Inferior parietal cortex (tissue), 1 donor: ENCODE measurements around the gene FUT1.
"Not testable (repeated sequence)": the region's sequence is repeated elsewhere in the genome, so short reads cannot be mapped to it uniquely, and the experiment has no call there.

Source experiments
- DNase-seq: peaks from one replicate; pipeline ENCODE4 v3.0.0-alpha.2; 2016; ENCODE audit errors: extremely low spot score

The FUT1 gene

DNA sequence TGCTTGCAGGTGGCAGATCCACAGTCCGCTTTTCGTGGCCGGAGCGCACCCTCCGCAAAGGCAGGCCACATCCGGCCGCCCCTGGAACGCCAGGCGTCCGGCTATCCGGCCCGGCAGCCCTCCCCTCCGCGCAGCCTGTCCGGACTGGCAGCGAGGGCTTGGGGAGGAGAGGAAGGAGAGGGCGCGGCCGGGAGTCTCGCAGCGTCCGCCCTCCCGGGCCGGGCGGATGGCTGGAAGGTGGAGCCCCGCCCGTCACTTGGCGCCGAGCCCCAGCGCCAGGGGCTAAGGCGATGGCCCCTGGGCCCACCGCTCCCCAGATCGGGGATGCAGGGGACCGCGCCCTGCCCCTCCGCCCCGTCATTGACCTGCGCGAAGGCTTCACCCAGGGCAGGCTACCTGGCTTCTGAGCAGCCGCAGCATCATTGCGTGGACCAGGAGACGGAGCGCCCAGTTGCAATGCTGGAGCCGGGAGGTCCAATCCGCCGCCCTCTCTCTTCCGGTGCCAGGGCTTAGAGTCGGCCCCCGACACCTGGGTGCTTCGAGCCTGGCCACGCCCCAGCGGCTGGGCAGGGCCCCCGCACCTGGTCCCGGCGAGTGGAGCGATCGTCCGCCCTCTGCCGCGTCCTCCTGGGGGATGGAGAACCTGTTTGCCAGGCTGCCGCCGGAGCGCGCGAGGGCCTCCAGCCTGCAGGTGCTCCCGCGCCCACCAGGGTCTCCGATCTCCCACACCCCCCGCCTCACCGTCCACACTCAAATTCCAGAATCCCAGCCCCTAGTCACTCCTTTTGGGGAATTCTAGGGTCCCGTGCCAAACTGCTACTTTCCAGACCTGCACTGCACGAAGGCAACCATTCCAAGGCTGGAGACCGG lies at the start of gene FUT1:
FUT1 (minus strand) TSS at position 146 of the 870 bp plus-strand sequence. CDS start 1,360 bp downstream, outside the sequence.
- DNase-seq: no peak

DNA sequence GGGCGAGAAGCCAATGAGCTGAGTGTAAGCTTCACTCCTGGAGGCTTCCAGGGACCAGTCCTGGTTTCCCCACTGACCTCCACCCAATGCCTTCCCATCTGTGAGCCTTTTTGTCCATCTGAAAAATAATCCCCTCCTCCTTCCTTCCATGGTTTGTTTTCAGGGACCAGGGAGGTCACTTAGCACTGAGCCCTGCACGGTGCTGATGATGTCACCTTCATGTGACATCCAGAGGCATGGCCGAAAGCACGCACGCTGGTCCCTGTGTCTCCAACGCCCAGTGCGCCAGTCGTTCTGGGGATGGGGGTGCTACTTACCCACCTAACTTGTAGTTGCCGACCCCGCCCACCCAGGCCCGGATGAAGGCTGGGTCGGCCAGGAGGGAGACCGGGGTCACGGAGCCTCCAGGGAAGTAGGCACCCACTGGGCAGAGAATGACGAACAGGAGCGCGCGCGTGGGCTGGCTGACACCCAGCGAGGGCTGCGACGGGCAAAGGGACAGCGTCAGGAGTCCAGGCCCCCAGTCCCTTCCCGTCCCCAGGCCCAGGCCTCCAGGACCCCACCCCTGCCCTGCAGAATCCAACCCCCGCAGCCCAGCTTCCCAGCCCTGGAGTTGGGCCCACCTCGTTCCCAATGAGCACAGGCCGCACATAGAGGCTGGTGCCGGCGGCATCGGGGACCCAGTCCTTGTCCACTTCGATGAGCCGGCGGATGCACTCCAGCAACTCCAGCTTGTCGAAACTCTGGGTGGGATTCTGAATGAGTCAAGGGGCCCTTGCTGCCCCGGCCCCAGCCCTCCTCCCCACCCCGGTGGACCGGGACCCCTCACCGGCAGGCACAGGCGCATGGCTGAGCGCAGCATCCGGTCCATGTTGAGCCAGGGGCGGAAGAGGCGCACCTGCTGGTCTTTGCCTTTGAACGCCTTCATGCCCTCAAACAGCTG lies 47.2 kb upstream of the FUT1 start:
- DNase-seq: no peak

DNA sequence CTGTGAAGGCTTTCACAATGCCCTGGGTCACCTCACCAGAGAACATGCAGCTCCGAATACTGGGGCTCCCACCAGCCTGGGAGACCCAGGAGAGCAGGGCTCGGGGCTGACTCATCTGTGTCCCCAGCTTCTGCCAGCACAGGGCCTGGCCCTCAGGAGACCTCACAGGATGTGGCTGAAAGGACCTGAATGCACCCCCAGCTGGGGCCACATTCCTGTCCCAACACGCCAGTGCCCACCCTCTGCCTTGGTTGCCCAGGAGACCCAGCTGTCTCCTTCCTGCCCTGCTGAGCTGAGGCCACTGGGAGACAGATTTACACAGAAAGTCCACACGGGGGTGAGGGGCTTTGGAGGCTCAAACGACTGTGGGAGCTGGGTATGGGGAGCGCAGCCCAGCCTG lies 46.5 kb upstream of the FUT1 start:
- DNase-seq: no peak

DNA sequence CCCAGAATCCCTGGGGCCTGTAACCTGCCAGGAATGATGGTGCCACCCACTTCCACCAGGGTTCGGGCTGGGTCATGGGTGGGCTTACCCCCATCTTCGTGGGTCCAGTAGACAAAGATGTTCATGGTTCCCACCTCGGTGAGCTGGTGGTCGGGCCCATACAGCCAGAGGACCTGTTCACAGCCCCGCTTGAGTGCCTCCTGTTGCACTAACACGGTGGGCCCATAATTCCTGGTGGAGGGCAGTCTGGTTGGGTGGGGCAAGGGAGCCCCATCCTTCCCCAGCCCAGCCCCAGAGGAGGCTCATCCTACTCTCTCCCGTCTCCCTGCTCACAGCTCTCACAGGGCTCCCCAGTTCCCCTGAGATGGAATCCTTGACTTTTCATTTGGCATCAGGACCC lies 44.7 kb upstream of the FUT1 start:
- DNase-seq: no peak

DNA sequence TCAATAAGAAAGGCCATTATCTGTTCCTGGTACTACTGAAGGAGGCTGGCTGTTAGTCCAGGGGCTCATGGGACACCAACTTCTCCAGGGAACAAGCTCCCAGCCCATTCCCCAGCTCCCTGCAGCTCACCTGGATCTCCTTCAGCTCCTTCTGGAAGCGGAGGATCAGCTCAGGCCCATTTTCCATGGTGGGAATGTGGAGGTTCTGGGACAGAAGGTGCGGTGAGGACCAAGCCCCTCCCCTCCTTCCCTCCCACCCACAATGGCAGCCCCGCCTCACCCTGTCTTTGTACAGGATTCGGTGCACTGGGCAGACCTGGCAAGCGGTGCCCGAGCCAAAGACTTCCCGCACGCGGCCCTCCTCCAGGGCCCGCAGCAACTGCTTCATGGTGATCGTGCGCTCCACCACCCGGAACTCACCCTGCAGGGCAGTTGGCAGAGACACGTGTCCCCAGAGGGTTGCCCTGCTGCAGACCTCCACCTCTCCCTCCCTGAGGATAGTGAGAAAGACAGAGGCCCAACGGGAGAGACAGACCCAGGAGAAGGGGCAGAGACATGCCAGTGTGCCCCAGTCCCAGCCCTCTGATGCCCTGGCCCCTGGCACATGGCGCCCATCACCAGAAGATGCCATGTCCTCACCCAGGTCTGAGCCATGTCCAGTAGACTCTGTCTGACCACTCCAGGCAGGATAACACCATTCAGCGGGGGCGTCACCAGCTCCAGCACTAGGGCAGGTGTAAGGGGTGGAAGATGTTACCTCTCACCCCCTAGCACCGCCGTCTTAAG lies 44.0 kb upstream of the FUT1 start:
- no peak for DNase-seq

DNA sequence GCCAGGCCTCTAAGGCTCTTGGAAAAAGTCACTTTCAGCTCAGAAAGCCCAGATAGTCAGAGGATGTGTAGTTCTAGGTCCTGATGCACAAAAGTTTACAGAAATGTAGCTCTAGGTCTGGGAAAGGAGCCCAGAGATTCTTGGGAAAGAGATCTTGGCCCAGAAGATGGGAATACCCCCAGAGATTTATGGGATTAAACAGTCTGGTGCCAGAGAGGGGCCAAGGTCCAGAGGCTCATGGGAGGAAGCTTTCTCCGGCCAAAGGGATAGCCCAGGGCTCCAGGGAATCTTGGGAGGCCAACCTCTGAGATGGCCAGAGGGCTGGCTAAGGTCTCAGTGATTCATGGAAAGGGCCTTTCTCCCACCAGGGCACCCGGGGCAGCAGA lies 43.2 kb upstream of the FUT1 start:
- DNase-seq: no peak

DNA sequence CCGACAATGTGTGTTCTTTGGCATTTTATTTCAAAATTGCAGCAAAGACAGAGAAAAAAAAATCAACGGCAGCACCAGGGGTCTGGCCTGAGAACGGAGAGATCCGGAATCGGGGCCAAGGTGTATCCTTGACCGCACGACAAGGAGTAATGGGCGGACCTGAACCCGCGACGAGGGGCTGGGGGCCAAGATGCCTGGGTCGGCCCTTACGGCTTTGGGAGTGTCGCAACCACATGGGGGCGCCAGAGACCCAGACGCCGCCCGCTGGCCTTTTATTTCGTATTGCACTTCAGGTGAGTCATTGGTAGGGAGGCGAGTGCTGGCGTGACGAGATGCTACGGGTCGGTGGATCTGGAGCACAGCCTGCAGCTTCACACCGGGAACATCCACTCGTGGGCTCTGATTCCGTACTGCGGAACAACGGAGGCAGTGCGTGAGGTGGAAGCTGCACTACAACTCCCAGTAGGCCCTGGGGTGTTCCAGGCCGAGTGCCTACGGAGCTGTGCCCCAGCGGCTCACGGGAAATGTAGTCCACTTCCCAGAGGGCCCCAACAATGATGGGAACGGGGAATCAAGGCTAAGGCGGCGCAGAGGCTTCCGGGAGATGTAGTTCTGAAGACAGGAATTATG lies 42.7 kb upstream of the FUT1 start:
- DNase-seq: peak; percentile 93

DNA sequence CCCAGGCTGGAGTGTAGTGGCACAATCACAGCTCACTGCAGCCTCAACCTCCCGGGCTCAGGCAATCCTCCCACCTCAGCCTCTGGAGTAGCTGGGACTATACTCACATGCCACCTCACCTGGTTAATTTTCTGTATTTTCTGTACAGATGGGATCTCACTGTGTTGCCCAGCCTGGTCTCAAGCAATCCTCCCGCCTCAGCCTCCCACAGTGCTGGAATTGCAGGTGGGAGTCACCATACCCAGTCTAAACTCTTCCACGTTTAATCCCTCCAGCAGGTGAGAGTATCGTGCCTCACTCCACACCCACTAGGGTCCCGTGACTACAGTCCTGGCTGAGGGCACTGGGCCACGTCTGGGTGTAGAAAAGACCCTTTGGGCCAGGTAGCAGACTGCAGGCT lies 41.9 kb upstream of the FUT1 start:
- no peak for DNase-seq

DNA sequence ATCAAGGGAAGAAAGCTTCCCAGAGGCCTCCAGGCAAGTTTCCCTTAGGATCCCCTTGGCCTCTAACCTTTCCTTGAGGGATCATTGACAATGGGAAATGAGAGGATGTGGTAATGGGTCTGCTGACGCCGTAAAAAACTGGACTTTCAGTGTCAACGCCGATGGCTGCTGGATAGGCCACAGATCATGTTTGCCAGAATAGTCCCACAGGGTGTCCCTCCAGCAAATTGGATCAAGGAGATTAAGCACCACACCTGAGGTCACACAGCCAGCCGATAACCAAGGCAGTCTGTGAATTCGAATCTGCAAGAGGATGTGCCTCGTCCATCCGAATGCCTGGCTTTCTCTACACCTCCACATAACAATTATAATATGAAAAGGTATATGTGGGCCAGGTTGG lies 40.8 kb upstream of the FUT1 start:
- no peak for DNase-seq

DNA sequence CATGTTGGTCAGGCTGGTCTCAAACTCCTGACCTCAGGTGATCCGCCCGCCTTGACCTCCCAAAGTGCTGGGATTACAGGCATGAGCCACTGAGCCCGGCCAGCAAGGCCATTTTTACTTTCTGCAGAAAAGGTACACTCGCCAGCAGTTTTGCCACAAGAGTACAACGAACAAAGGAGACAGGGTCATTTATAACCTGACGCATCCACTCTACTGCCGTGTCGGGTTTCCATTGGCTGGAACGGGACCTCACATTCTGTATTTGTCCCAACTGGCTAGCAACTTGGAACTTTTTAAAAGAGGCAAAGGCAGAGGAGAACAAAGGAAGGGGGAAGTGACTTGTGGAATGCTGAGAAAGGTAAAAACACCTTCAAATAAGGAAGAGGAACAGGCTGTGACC lies 34.9 kb upstream of the FUT1 start:
- DNase-seq: not testable (repeated sequence)

DNA sequence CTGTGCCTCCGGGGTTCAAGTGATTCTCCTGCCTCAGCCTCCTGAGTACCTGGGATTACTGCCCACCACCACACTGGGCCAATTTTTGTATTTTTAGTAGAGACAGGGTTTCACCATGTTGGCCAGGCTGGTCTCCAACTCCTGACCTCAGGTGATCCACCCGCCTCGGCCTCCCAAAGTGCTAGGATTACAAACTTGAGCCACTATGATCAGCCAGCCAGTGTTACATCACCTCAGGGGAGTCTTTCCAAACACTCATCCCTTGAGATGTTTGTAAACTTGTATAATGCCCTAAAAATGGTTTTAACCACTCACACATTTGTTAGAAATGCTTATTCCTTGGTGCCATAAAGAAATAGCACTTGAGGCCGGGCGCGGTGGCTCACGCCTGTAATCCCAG lies 34.0 kb upstream of the FUT1 start:
- DNase-seq: not testable (repeated sequence)

DNA sequence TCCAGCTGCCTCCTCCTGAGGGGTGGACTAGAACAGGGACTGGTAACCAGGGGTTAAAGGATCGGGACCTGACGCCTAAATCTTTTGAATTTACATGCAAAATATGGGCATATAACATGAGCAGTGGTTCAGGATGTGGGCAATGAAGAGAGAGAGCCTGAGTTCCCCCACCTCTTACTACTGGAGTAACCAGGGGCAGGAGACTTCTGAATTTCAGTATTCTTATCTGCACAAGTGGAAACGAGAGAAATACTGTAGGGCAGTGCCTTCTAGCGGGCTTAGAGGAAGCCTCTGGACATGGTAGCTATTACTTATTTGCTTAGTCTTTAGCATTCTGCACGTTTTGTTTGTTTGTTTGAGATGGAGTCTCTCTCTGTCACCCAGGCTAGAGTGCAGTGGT lies 32.1 kb upstream of the FUT1 start:
- DNase-seq: no peak

DNA sequence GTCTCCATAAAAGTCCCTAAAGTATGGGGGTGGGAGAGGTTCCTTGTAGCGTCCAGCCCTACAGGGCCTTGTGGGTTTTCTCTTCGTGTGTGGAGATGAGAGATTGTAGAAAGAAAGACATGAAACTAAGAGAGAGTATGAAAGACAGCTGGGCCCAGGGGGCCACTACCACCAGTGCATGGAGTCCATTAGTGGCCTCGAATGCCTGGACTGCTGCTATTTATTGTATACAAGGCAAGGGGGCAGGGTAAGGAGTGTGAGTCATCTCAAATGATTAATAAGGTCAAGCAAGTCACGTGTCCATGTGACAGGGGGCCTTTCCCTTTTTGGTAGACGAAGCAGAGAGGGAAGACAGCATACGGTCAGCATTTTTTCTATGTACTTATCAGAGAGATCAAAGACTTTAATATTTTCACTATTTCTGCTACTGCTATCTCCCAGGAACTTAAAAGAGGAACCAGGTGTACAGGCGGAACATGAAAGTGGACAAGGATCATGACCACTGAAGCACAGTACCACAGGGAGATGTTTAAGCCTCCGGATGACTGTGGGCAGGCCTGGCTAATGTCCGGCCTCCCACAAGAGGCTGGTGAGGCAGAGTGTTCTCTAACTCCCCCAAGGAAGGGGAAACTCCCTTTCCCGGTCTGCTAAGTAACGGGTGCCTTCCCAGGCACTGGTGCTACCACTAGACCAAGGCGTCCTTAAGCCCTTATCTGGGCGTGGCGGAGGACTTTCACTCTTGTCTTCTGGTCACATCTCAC lies 28.4 kb upstream of the FUT1 start:
- no peak for DNase-seq

DNA sequence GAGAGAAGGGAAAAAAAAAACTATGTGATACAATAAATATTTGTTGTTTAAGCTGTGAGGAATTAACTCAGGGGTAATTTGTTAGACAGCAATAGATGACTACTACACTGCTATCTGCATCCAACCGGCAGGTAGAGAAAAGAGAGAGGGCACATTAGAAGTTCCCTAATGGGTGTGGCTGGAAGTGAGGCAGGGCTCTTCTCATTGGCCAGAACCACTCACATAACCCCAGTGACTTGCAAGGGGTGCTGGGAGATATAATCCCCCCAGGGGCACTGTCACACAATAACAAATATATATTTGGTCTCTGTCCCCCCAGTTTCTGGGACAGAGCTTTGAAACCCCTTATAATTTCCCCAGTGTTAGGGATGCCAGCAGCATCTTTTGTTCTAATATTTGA lies 27.2 kb upstream of the FUT1 start:
- DNase-seq: no peak

DNA sequence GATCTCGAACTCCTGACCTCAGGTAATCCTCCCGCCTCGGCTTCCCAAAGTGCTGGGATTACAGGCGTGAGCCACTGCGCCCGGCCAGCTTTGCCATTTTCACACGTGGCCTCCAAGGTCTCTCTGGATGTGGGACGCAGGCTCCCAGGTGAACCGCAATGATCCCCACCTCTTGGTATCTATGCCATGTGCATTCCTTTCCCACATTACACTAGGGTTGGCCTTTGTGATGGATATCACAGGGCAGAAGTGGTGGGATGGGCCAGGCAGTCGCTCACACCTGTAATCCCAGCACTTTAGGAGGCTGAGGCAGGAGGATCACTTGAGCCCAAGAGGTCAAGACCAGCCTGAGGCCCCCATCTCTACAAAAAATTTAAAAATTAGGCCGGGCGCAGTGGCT lies 25.3 kb upstream of the FUT1 start:
- no peak for DNase-seq

DNA sequence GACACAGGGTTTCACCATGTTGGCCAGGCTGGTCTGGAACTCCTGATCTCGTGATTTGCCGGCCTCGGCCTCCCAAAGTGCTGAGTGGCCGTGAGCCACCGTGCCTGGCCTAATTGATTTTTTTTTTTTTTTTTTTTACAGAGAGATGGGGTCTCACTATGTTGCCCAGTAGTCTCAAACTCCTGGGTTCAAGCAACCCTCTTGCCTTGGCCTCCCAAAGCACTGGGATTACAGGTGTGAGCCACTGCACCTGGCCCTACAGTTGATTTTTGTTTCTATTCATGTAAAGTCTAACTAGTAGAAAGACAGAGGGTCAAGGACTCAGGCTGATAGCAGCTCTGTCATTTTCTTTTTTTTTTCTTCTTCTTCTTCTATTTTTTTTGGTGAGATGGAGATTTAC lies 24.7 kb upstream of the FUT1 start:
- no peak for DNase-seq

DNA sequence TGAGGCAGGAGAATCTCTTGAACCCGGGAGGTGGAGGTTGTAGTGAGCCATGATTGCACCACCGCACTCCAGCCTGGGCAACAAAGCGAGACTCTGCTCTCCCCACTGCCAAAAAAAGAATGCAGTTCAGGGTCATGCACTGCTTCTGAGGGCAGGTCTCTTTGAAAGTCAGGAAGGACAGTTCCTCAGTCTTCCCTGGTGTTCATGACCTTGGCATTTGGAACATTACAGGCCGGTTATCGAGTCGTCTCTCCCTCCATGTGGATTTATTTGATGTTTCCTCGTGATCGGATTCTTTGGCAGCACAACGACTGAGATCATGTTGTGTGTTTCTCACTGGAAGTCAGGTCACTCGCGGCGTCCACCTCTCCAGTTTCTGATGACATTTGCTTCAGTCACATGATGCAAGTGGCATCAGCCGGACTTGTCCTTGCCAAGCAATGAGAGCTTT lies 20.1 kb upstream of the FUT1 start:
- no peak for DNase-seq

DNA sequence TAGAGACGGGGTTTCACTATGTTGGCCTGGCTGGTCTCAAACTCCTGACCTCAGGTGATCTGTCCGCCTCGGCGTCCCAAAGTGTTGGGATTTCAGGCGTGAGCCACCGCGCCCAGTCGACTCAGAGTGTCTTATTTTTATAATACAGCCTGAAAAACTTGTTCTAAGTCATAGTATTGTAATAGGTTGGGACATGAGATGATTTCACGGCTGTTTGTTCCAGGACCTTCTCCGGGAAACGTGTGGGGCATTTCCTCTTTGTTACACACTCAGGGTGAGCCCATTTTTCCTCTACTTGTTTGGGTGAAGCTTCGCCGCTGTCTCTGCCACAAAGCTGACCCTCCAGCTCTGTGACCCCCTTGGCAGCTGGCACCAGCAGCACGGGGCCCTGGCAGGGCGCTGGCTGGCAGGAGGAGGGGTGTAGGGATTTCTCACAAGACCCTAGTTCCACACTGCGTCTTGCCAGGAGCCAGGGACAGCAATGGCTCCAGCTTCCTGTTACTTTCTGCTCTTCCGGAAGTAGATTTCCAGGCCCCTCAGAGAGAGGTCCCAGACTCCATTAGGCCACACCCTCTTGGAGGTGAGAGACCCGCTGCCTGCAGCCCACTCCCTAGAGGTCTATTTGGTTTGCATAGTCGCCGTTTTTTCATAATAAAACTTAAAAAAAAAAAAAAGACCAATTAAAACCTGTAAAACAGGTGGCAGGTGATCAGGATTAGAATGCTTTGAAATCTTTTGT lies 18.5 kb upstream of the FUT1 start:
- DNase-seq: no peak

DNA sequence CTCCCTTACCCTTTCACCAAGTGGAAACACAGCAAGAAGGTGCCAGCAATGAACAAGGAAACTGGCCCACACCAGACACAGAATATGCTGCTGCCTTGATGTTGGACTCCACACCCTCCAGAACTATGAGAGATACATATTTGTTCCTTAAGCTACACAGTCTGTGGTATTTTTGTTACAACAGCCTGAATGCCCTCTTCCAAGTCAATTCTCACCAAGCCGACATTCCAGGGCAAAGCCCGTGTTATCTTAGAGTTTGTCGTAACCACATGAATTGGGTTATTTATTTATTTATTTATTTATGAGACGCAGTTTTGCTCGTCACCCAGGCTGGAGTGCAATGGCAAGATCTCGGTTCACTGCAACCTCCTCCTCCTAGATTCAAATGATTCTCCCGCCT lies 17.8 kb upstream of the FUT1 start:
- DNase-seq: no peak
